Nephron (organoid): ENCODE results near the gene IL20RA.
"Not testable (repeated sequence)": the region's sequence is repeated elsewhere in the genome, so short reads cannot be mapped to it uniquely, and the experiment has no call there.

Experiments used
- H3K27ac Mint-ChIP-seq, 3 experiments: 2 replicates each; pipeline ENCODE4 v1.8.0; 2020; ENCODE audit warnings: mixed read lengths in 3 of 3, mild to moderate bottlenecking in 2 of 3, moderate library complexity in 1 of 3
- H3K27me3 Mint-ChIP-seq: 2 replicates; pipeline ENCODE4 v1.8.0; 2021; ENCODE audit warnings: low read depth, mild to moderate bottlenecking, moderate library complexity, mixed read lengths
- H3K36me3 Mint-ChIP-seq: 2 replicates; pipeline ENCODE4 v1.8.0; 2020; ENCODE audit warnings: low read depth, mixed read lengths
- H3K4me1 Mint-ChIP-seq: 2 replicates; pipeline ENCODE4 v1.8.0; 2020; ENCODE audit warnings: mixed read lengths
- H3K4me3 Mint-ChIP-seq, 3 experiments: 2 replicates each; pipeline ENCODE4 v1.8.0; 2020; ENCODE audit warnings: mild to moderate bottlenecking in 3 of 3, mixed read lengths in 3 of 3, moderate library complexity in 2 of 3
- H3K9me3 Mint-ChIP-seq: 2 replicates; pipeline ENCODE4 v1.8.0; 2020; ENCODE audit warnings: mixed read lengths
- TF ChIP-seq, protein P1 (sequence below), 3 experiments: fragments of 200-600 bp; sonication (generic); IDR thresholded peaks; one replicate each; pipeline ENCODE4 v1.5.0; 2021; ENCODE audit warnings: antibody characterized with exemption in 3 of 3; ENCODE audit not compliant: unreplicated experiment in 3 of 3

The IL20RA gene

DNA sequence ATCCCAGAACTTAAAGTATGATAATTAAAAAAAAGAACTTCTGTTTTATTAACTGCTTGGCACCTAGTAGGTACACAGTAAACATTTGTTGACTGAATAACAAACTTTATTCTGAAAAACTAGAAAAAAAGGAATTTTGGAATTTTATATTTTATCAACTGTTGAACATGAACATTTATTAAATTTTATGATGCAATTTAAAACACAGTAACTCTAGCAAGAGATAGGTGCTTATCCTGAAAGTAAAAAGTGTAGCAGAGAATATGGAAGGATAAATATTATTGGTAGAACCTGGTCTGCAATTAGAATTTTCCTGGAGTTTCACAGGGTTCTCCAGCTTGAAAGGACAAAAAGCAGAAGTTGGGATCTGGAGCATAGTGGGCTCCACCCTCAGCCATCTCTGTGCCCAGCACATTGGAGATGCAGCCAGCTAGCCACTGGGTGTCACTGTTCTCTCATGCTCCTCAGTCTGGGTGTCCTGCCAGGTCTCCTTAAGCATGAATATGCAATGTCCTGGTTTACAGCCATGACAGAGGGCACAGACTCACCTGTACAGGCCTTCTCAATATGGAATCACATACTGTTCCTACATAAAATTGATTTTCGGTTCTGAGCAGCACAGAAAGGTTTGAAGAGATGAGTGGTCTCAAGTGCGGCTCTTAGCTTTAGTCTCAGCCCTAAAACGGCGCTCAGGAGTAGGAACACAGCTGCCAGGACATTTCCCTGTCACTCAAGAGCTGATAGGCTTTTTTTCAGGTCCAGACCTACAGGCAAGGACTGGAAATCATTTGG is 31.7 kb upstream of the IL20RA start:
- H3K27me3 Mint-ChIP-seq = peaks cover 8% of the 10 kb centered on the region
- H3K27ac Mint-ChIP-seq = no peak overlapping the region
- no peaks in the 10 kb centered on the region for H3K36me3 Mint-ChIP-seq
- H3K4me3 Mint-ChIP-seq = no peak overlapping the region
- TF ChIP-seq, protein P1, sequence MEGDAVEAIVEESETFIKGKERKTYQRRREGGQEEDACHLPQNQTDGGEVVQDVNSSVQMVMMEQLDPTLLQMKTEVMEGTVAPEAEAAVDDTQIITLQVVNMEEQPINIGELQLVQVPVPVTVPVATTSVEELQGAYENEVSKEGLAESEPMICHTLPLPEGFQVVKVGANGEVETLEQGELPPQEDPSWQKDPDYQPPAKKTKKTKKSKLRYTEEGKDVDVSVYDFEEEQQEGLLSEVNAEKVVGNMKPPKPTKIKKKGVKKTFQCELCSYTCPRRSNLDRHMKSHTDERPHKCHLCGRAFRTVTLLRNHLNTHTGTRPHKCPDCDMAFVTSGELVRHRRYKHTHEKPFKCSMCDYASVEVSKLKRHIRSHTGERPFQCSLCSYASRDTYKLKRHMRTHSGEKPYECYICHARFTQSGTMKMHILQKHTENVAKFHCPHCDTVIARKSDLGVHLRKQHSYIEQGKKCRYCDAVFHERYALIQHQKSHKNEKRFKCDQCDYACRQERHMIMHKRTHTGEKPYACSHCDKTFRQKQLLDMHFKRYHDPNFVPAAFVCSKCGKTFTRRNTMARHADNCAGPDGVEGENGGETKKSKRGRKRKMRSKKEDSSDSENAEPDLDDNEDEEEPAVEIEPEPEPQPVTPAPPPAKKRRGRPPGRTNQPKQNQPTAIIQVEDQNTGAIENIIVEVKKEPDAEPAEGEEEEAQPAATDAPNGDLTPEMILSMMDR (IDR thresholded peaks at IDR 0.05; ENCODE audit: unreplicated experiment in 3 of 3) = peak; percentile 67 to 74 (median 71)
- no peaks in the 10 kb centered on the region for H3K4me1 Mint-ChIP-seq
- H3K9me3 Mint-ChIP-seq = peaks cover 25% of the 10 kb centered on the region

DNA sequence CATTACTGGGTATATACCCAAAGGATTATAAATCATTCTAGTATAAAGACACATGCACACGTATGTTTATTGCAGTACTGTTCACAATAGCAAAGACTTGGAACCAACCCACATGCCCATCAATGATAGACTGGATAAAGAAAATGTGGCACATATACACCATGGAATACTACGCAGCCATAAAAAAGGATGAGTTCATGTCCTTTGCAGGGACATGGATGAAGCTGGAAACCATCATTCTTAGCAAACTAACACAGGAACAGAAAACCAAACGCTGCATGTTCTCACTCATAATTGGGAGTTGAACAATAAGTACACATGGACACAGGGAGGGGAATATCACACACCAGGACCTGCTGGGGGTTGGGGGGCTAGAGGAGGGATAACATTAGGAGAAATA is 31.0 kb upstream of the IL20RA start:
- not testable (repeated sequence) for H3K36me3 Mint-ChIP-seq, H3K4me3 Mint-ChIP-seq, H3K27me3 Mint-ChIP-seq, H3K4me1 Mint-ChIP-seq, H3K27ac Mint-ChIP-seq
- peaks cover 32% of the 10 kb centered on the region for H3K9me3 Mint-ChIP-seq

DNA sequence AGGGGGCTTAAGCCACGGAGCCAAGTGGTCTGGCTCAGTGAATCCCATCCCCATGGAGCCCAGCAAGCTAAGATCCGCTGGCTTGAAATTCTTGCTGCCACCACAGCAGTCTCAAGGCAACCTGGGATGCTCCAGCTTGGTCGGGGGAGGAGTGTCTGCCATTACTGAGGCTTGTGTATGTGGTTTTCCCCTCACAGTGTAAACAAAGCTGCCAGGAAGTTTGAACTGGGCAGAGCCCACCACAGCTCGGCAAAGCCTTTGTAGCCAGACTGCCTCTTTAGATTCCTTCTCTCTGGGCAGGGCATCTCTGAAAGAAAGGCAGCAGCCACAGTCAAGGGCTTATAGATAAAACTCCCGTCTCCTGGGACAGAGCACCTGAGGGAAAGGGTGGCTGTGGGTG is 25.5 kb upstream of the IL20RA start:
- no peaks in the 10 kb centered on the region for H3K4me1 Mint-ChIP-seq
- peaks cover 7% of the 10 kb centered on the region for H3K27me3 Mint-ChIP-seq
- peaks cover 33% of the 10 kb centered on the region for H3K9me3 Mint-ChIP-seq
- no peak overlapping the region for H3K4me3 Mint-ChIP-seq
- TF ChIP-seq, protein P1 (IDR thresholded peaks at IDR 0.05; ENCODE audit: unreplicated experiment in 3 of 3) = no peak
- H3K36me3 Mint-ChIP-seq = no peaks in the 10 kb centered on the region
- no peak overlapping the region for H3K27ac Mint-ChIP-seq

DNA sequence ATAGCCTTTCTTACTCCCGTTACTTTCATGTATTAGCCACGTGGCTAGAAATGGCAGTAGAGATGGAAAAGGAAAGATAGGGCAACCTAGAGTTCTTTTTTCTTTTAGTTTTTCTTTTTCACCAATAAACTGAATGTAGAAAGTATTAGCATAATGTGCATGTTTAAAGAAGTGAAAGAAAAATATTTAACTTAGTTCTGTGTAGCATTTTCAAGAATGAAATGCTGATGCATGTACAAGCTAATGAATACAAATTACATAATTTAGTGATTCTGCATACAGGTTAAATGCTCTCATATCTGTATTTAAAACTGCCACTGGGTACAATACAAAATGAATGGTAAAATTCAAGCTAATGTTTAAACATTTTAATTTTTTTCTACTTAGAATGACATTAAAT is 22.6 kb upstream of the IL20RA start:
- TF ChIP-seq, protein P1 (IDR thresholded peaks at IDR 0.05; ENCODE audit: unreplicated experiment in 3 of 3) = no peak
- Mint-ChIP-seq H3K27ac (no peak overlapping the region), H3K36me3 (no peaks in the 10 kb centered on the region), H3K4me3 (no peak overlapping the region), H3K9me3 (peaks cover 15% of the 10 kb centered on the region), H3K27me3 (peaks cover 3% of the 10 kb centered on the region), H3K4me1 (no peaks in the 10 kb centered on the region)

DNA sequence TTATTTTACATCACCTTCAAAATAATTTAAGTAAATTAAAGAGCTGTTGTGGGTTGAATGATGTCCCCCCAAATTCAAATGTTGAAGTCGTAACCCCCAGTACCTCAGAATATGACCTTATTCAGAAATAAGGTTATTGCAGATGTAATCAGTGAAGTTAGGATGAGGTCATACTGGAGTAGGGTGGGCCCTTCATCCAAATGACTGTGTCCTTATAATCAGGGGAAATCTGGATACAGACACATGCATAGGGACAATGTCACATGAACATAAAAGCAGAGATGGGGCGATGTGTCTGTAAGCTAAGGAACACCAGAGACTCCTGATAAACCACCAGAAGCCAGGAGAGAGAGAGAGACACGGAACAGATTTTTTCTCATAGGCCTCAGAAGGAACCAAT is 13.3 kb upstream of the IL20RA start:
- Mint-ChIP-seq H3K36me3 (no peaks in the 10 kb centered on the region), H3K4me1 (no peaks in the 10 kb centered on the region), H3K9me3 (no peaks in the 10 kb centered on the region), H3K27me3 (no peaks in the 10 kb centered on the region), H3K27ac (no peak overlapping the region), H3K4me3 (no peak overlapping the region)
- TF ChIP-seq, protein P1 (IDR thresholded peaks at IDR 0.05; ENCODE audit: unreplicated experiment in 3 of 3) = no peak

DNA sequence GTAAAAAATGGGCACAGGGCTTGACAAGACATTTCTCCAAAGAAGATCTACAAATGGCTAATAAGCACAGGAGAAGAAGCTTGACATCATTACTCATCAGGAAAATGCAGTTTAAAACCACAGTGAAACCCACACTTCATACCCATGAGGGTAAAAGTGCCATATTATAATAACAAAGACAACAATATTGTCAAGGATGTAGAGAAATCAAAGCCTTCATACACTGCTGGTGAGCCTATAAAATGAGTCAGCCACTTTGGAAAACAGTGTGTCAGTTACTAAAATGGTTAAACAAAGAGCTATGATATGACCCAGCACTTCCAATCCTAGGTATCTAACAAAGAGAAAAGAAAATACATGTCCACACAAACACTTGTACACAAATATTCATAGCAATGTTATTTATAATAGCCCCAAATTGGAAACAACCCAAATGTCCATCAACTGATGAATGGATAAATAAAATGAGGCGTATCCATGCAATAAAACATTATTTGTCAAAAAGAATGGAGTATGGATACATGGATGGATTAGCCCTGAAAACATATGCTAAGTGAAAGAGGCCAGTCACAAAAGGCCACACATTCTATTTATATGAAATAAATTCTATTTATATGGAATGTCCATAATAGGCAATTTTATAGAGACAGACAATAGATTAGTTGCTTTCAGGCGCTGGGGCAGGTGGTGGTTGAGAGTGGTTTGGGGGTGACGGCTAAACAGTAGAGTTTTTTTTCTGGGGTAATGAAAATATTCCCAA is 11.5 kb upstream of the IL20RA start:
- Mint-ChIP-seq H3K9me3 (no peaks in the 10 kb centered on the region), H3K27me3 (no peaks in the 10 kb centered on the region), H3K27ac (no peak overlapping the region), H3K4me1 (peaks cover 6% of the 10 kb centered on the region), H3K36me3 (no peaks in the 10 kb centered on the region), H3K4me3 (no peak overlapping the region)
- TF ChIP-seq, protein P1 (IDR thresholded peaks at IDR 0.05; ENCODE audit: unreplicated experiment in 3 of 3) = no peak
